WI38 (cell line): ENCODE results near the gene DZIP1.

Source experiments
- H3K4me3 ChIP-seq: 2 replicates; pipeline ENCODE4 v1.5.1; 2011; ENCODE audit warnings: low read depth, mild to moderate bottlenecking, control low read depth, low read length
- TF ChIP-seq, protein P1 (sequence below): IDR thresholded peaks from 2 replicates; pipeline ENCODE4 v1.5.1; 2012; ENCODE audit warnings: low read depth, mild to moderate bottlenecking, control low read depth, low read length

Gene DZIP1

DNA sequence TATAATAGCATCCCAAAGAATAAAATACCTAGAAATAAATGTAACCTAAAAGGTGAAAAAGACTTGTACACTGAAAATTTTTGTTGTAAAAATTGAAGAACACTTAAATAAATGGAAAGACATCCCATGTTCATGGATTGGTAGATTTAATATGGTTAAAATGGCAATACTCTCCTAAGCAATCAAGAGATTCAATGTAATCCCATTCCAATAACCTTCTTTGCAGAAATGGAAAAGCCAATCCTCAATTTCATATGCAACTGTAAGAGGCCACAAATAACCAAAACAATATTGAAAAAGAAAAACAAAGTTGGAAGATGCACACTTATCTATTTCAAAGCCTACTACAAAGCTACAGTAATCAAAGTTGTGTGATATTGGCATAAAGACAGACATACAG, 17.7 kb downstream of the DZIP1 start:
- TF ChIP-seq, protein P1, sequence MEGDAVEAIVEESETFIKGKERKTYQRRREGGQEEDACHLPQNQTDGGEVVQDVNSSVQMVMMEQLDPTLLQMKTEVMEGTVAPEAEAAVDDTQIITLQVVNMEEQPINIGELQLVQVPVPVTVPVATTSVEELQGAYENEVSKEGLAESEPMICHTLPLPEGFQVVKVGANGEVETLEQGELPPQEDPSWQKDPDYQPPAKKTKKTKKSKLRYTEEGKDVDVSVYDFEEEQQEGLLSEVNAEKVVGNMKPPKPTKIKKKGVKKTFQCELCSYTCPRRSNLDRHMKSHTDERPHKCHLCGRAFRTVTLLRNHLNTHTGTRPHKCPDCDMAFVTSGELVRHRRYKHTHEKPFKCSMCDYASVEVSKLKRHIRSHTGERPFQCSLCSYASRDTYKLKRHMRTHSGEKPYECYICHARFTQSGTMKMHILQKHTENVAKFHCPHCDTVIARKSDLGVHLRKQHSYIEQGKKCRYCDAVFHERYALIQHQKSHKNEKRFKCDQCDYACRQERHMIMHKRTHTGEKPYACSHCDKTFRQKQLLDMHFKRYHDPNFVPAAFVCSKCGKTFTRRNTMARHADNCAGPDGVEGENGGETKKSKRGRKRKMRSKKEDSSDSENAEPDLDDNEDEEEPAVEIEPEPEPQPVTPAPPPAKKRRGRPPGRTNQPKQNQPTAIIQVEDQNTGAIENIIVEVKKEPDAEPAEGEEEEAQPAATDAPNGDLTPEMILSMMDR, result no peak
- no peak overlapping the region for H3K4me3 ChIP-seq

DNA sequence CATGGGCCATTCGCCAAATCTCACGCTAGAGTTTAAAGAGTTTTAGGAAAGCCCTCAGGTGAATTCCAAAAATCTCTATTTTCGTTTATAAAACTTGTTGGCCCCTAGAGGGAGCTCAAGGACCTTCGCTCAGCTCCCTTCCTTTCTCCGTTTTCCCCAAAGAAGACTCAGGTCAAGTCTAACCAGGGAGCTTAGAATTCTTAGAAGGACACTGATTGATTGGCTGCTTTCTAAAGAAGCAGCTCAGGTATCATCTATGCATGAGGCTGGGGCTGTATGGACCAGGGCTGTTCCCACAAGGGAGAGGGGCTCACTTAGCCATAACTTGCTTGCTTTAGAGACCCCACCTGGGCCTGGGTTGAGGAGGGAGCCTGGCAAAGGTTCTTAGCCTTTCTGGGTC, 20.5 kb downstream of the DZIP1 start:
- TF ChIP-seq, protein P1, result peak; percentile 45

DNA sequence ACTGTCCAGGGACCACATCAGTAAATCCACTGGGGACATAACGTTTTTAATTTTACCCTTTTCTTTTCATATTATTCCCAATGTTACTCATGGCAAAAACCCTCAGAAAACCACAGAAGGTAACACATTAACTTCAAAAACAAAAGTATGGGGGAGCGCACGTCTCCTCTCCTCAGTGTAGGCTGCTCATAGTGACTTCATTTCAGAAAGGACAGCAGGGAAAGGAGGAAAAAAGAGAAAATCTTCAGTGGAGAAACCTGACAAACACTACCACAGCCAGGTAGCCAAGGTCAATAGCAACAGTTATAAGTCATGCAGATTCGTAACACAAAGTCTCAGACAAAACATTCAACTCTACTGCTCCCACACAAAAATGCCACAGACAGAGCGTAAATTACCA, 21.4 kb downstream of the DZIP1 start:
- no peak overlapping the region for H3K4me3 ChIP-seq
- TF ChIP-seq, protein P1, result no peak

More for the DNA sequence above, 20.5 kb downstream of the DZIP1 start:
- H3K4me3 ChIP-seq, result no peak overlapping the region

DNA sequence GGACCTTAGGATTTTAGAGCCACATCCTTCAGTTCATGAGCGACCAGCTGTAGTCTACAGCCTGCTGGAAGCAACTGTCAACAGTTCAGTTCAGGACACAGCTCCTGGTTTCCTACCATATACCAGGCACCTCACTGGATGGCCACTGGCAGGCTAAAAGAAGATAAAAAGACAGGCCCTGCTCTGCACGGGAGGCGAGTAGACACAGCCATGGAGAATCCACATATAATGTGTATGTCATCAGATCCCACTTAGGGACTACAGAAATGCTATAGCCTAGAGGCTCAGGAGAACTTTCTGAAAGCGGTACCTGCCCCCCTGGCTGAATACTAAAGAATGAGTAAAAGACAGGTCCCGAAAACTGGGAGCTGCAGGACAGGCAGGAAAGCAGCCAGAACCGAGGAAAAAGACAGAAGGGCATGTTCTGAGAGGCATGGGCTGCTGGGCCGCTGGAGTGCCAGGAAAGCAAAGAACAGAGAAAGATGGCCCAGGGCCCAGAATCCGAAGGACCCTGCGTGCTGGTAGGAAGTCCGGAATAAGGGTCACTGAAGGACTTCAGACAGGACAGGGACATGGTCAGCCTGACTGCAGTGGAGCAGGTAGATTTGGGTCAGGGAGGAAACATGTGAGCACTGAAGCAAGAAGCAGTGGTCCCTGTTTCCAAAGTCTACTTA, 23.5 kb downstream of the DZIP1 start:
- TF ChIP-seq, protein P1, result no peak
- H3K4me3 ChIP-seq, result no peak overlapping the region

DNA sequence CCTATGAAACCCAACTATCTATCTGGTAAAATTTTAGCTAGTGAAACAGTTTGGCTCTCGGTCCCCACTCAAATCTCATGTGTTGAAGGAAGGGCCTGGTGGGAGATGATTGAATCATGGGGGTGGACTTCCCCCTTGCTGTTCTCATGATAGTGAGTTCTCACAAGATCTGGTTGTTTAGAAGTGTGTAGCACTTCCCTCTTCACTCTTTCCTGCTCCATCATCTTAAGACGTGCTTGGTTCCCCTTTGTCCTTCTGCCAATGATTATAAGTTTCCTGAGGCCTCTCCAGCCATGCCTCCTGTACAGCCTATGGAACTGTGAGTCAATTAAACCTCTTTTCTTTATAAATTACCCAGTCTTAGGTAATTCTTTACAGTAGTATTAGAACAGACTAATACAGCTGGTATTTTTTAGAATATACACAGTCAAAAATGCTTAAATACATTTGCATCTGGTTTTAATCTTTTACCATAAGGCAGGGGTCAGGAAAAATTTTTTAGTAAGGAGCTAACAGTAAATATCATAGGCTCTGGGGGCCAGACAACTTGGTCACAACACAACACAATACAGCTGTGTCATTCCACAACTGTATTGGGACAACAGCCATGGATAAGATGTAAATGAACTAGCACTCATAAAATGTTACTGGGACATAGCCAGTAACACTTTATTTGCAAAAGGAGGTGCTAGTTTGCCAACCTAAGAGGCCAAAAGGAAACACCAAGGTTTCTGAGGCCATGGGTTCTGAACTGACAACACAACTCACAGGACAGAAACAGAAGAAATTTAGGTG, 24.3 kb downstream of the DZIP1 start:
- H3K4me3 ChIP-seq, result no peak overlapping the region
- TF ChIP-seq, protein P1, result no peak

DNA sequence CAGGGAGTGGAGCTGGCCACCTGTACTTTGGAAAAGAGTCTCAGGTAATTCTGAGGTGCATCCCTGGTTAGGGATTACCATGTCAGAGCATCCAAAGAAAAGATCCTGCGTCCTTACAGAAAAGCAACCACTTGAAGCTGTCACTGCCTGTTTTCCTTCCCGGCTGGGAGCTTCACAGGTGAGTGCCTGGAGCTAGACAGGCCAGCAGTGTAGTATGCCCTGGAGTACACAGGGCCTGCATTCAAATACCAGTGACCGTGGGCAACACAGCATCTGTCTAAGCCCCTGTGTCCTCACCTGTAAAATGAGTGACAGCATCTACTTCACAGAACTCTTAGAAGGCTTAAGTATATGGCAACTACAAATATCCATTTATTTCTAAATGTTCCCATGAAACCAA, 29.0 kb downstream of the DZIP1 start:
- TF ChIP-seq, protein P1, result no peak
- H3K4me3 ChIP-seq, result no peak overlapping the region

DNA sequence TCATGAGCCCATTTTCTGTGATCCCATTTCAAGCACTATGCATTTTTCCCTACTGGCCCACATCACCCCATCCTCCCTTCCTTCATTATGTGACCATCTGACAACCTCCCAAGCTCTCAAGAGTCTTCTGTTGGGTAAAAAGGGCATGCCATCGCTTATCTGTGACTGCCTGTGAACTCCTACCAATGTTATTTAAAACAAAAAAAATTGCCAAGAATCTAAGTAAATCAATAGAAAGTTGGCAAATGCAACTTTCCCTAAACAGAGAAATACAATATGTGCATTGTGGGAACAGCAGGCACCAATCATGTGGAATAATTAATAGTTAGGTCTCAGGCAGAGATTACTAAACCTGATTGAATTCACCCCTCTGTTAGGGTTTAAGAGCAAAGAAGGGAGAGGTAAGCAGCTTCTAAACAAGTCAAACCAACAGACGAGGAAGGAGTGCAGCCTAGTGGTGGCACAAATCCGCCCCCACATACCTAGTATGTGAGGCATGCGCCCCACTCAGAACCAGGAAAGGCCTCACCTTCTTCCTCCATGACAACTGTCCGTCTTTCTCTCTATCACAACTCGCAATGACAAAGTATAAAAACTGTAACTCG, 29.8 kb downstream of the DZIP1 start:
- TF ChIP-seq, protein P1, result no peak
- no peak overlapping the region for H3K4me3 ChIP-seq
